Naive thymus-derived CD8-positive, alpha-beta T cell (primary cell): ENCODE data around the gene CSPG5. TPM values are rescaled to one million over a fixed set of nuclear protein-coding genes. Genes with fewer than 3 reads are reported as not detected.
A peak's percentile ranks its signal among the peaks of the same experiment; 100 is the strongest.

Experiments
- ATAC-seq, 2 donors: fragments of 150-1000 bp; cut with Tn5 transposase in 1 of 2; sonication (Bioruptor Pico), chemical (Tn5 transposase) in 1 of 2; 1 replicate in 1 of 2; 2 replicates in 1 of 2; pipeline ENCODE4 v1.10.0; 2021; ENCODE audit warnings: mild to moderate bottlenecking in 2 of 2, moderate library complexity in 2 of 2
- POLR2A ChIA-PET: fragments of 350-600 bp; sonication (Branson Sonifier 250); formaldehyde crosslinking; loops from one replicate; lab custom pipeline; 2021; ENCODE audit warnings: antibody characterized with exemption; lab: Charles Lee
- DNase-seq, 10 donors: peaks; one replicate each; pipeline versions ENCODE4 v3.0.0 to v3.0.0-alpha.2; 2020 to 2022
- H3K27ac Mint-ChIP-seq, 10 donors: one replicate each; pipeline ENCODE4 v1.8.0; 2020 to 2022; ENCODE audit warnings: mild to moderate bottlenecking in 10 of 10, mixed read lengths in 10 of 10, moderate library complexity in 4 of 10, inconsistent platforms in 1 of 10
- H3K27me3 Mint-ChIP-seq, 5 donors: one replicate each; pipeline ENCODE4 v1.8.0; 2021 to 2022; ENCODE audit warnings: mixed read lengths in 5 of 5
- H3K36me3 Mint-ChIP-seq, 3 donors: one replicate each; pipeline ENCODE4 v1.8.0; 2020 to 2022; ENCODE audit warnings: mixed read lengths in 3 of 3, mild to moderate bottlenecking in 2 of 3, inconsistent platforms in 1 of 3
- H3K4me1 Mint-ChIP-seq, 4 donors: one replicate each; pipeline ENCODE4 v1.8.0; 2021 to 2022; ENCODE audit warnings: mixed read lengths in 4 of 4
- H3K4me3 Mint-ChIP-seq, 10 donors: one replicate each; pipeline ENCODE4 v1.8.0; 2020 to 2022; ENCODE audit warnings: mild to moderate bottlenecking in 10 of 10, mixed read lengths in 10 of 10, moderate library complexity in 6 of 10, inconsistent platforms in 1 of 10
- H3K9me3 Mint-ChIP-seq, 9 donors: one replicate each; pipeline ENCODE4 v1.8.0; 2020 to 2022; ENCODE audit warnings: mixed read lengths in 9 of 9, mild to moderate bottlenecking in 3 of 9, inconsistent platforms in 1 of 9, moderate library complexity in 1 of 9
- polyA plus RNA-seq, 3 donors: library from polyadenylated mRNA; unstranded; fragments of 300-500 nt; fragmentation: Illumina TruSeq; gene quantifications; one replicate each; pipeline ENCODE4 v1.2.3, GENCODE V29; 2021
- total RNA-seq, 8 experiments: library from RNA in 2 of 8; stranded (reverse) in 2 of 8; gene quantifications; one replicate each; pipeline ENCODE4 v1.2.3 and lab custom pipeline; 2021 to 2026

The CSPG5 gene
- total and polyA plus RNA-seq, 5 experiments from 2014 or later = 0.09 to 0.44 (median 0.33) TPM; not detected in 2

- peaks cover 0 to 13% (median 1%) of the 10 kb centered on the region in 3 donors for H3K36me3 Mint-ChIP-seq
- peaks cover 0 to 10% (median 7%) of the 10 kb centered on the region in 5 donors for H3K27me3 Mint-ChIP-seq
- ATAC-seq (no peak), DNase-seq (no peak)
- H3K4me1 Mint-ChIP-seq = peaks cover 0 to 3% (median 1%) of the 10 kb centered on the region in 4 donors
- POLR2A ChIA-PET = no interaction called here
- no peaks in the 10 kb centered on the region for H3K9me3 Mint-ChIP-seq
- H3K4me3 Mint-ChIP-seq = peak overlapping the region in 1 of 10 donors; percentile 20
- peak overlapping the region in 2 of 10 donors; percentile 3 to 24 for H3K27ac Mint-ChIP-seq
These were observed 3.2 kb upstream of the CSPG5 start for GRCh38 chr3:47581835-47582234.

GRCh38 chr3:47581422-47581821 lies 2.8 kb upstream of the CSPG5 start:
- H3K36me3 Mint-ChIP-seq = peaks cover 0 to 10% (median 1%) of the 10 kb centered on the region in 3 donors
- H3K9me3 Mint-ChIP-seq = no peaks in the 10 kb centered on the region
- no peak for DNase-seq
- POLR2A ChIA-PET = no interaction called here
- ATAC-seq = no peak
- H3K4me1 Mint-ChIP-seq = peaks cover 0 to 3% (median 1%) of the 10 kb centered on the region in 4 donors
- no peak overlapping the region for H3K27ac Mint-ChIP-seq
- peaks cover 0 to 11% (median 9%) of the 10 kb centered on the region in 5 donors for H3K27me3 Mint-ChIP-seq
- H3K4me3 Mint-ChIP-seq = peak overlapping the region in 1 of 10 donors; percentile 20

GRCh38 chr3:47580481-47580880 lies 1.8 kb upstream of the CSPG5 start:
- no peak for DNase-seq
- peaks cover 0 to 4% (median 0%) of the 10 kb centered on the region in 3 donors for H3K36me3 Mint-ChIP-seq
- peak overlapping the region in 9 of 10 donors; percentile 33 to 85 (median 60) for H3K4me3 Mint-ChIP-seq
- H3K4me1 Mint-ChIP-seq = peaks cover 0 to 3% (median 1%) of the 10 kb centered on the region in 4 donors
- H3K27ac Mint-ChIP-seq = peak overlapping the region in 1 of 10 donors; percentile 68
- H3K27me3 Mint-ChIP-seq = peaks cover 2 to 18% (median 12%) of the 10 kb centered on the region in 5 donors
- POLR2A ChIA-PET = no interaction called here
- no peak for ATAC-seq
- H3K9me3 Mint-ChIP-seq = no peaks in the 10 kb centered on the region

GRCh38 chr3:47579875-47580274 lies 1.2 kb upstream of the CSPG5 start:
- no peaks in the 10 kb centered on the region for H3K9me3 Mint-ChIP-seq
- H3K4me1 Mint-ChIP-seq = peaks cover 0 to 3% (median 1%) of the 10 kb centered on the region in 4 donors
- POLR2A ChIA-PET = no interaction called here
- peaks cover 6 to 22% (median 16%) of the 10 kb centered on the region in 5 donors for H3K27me3 Mint-ChIP-seq
- peak overlapping the region; percentile 33 to 85 (median 58) for H3K4me3 Mint-ChIP-seq
- DNase-seq (no peak), ATAC-seq (no peak)
- H3K27ac Mint-ChIP-seq = no peak overlapping the region
- H3K36me3 Mint-ChIP-seq = no peaks in the 10 kb centered on the region

GRCh38 chr3:47578119-47578632 lies 489 bp downstream of the CSPG5 start:
- Mint-ChIP-seq H3K27me3 (peaks cover 14 to 33% (median 28%) of the 10 kb centered on the region in 5 donors), H3K36me3 (no peaks in the 10 kb centered on the region), H3K9me3 (no peaks in the 10 kb centered on the region), H3K4me3 (peak overlapping the region in 9 of 10 donors; percentile 46 to 82 (median 60)), H3K27ac (peak overlapping the region in 1 of 10 donors; percentile 13), H3K4me1 (peaks cover 0 to 3% (median 1%) of the 10 kb centered on the region in 4 donors)
- ATAC-seq (peak; percentile 60 to 70), DNase-seq (peak; percentile 4 to 68 (median 32))
- POLR2A ChIA-PET = interaction anchor here (0.5 kb wide), 1 partner anchor 159 kb away, joined by 4 read pairs; no protein-coding TSS in a partner anchor

GRCh38 chr3:47577583-47578118 lies 1.0 kb downstream of the CSPG5 start:
- POLR2A ChIA-PET = interaction anchor here (0.5 kb wide), 2 partner anchors 224 to 350 kb away, joined by 3 read pairs; no protein-coding TSS in a partner anchor
- no peak for DNase-seq
- H3K4me3 Mint-ChIP-seq = peak overlapping the region in 9 of 10 donors; percentile 46 to 82 (median 60)
- no peaks in the 10 kb centered on the region for H3K9me3 Mint-ChIP-seq
- peaks cover 0 to 3% (median 1%) of the 10 kb centered on the region in 4 donors for H3K4me1 Mint-ChIP-seq
- H3K27ac Mint-ChIP-seq = no peak overlapping the region
- no peaks in the 10 kb centered on the region for H3K36me3 Mint-ChIP-seq
- peak; percentile 8 to 39 for ATAC-seq
- H3K27me3 Mint-ChIP-seq = peaks cover 17 to 38% (median 31%) of the 10 kb centered on the region in 5 donors

GRCh38 chr3:47573190-47574172 lies 5.2 kb downstream of the CSPG5 start:
- POLR2A ChIA-PET = interaction anchor here (0.6 kb wide), 1 partner anchor 236 kb away, joined by 4 read pairs; no protein-coding TSS in a partner anchor
- peak overlapping the region in 1 of 10 donors; percentile 14 for H3K4me3 Mint-ChIP-seq

GRCh38 chr3:47571391-47572175 lies 7.1 kb downstream of the CSPG5 start:
- DNase-seq = no peak
- POLR2A ChIA-PET = no interaction called here
- Mint-ChIP-seq H3K27me3 (peaks cover 17 to 52% (median 25%) of the 10 kb centered on the region in 5 donors), H3K36me3 (no peaks in the 10 kb centered on the region), H3K4me3 (no peak overlapping the region), H3K9me3 (no peaks in the 10 kb centered on the region), H3K27ac (no peak overlapping the region), H3K4me1 (peaks cover 0 to 1% (median 0%) of the 10 kb centered on the region in 4 donors)
- no peak for ATAC-seq

More at GRCh38 chr3:47573190-47574172, 5.2 kb downstream of the CSPG5 start:
- ATAC-seq (no peak), DNase-seq (no peak)
- Mint-ChIP-seq H3K27me3 (peaks cover 17 to 52% (median 28%) of the 10 kb centered on the region in 5 donors), H3K27ac (no peak overlapping the region), H3K4me1 (peaks cover 0 to 1% (median 0%) of the 10 kb centered on the region in 4 donors), H3K9me3 (no peaks in the 10 kb centered on the region), H3K36me3 (no peaks in the 10 kb centered on the region)

GRCh38 chr3:47568901-47569300 lies 9.8 kb downstream of the CSPG5 start:
- H3K4me1 Mint-ChIP-seq = peaks cover 0 to 1% (median 0%) of the 10 kb centered on the region in 4 donors
- ATAC-seq = no peak
- no peak overlapping the region for H3K27ac Mint-ChIP-seq
- H3K9me3 Mint-ChIP-seq = no peaks in the 10 kb centered on the region
- peaks cover 9 to 36% (median 13%) of the 10 kb centered on the region in 5 donors for H3K27me3 Mint-ChIP-seq
- POLR2A ChIA-PET = no interaction called here
- H3K36me3 Mint-ChIP-seq = no peaks in the 10 kb centered on the region
- no peak overlapping the region for H3K4me3 Mint-ChIP-seq
- DNase-seq = no peak

- POLR2A ChIA-PET = no interaction called here
- Mint-ChIP-seq H3K4me1 (peaks cover 0 to 1% (median 0%) of the 10 kb centered on the region in 4 donors), H3K4me3 (no peak overlapping the region), H3K27ac (peak overlapping the region in 1 of 10 donors; percentile 4), H3K9me3 (no peaks in the 10 kb centered on the region), H3K36me3 (no peaks in the 10 kb centered on the region), H3K27me3 (peaks cover 2 to 18% (median 3%) of the 10 kb centered on the region in 5 donors)
- ATAC-seq = no peak
- no peak for DNase-seq
These were observed 11.5 kb downstream of the CSPG5 start for GRCh38 chr3:47567149-47567548.

- POLR2A ChIA-PET = no interaction called here
- Mint-ChIP-seq H3K27me3 (peaks cover 0 to 13% (median 2%) of the 10 kb centered on the region in 5 donors), H3K9me3 (no peaks in the 10 kb centered on the region), H3K27ac (no peak overlapping the region), H3K36me3 (no peaks in the 10 kb centered on the region), H3K4me3 (no peak overlapping the region), H3K4me1 (peaks cover 0 to 1% (median 0%) of the 10 kb centered on the region in 4 donors)
- no peak for ATAC-seq
- DNase-seq = no peak
These were observed 12.0 kb downstream of the CSPG5 start for GRCh38 chr3:47566667-47567066.
